HK-2 (cell line): ENCODE data around the gene ARHGEF12.

ENCODE experiments used
- DNase-seq: peaks from one replicate; pipeline ENCODE4 v3.0.0-alpha.2; 2018; ENCODE audit not compliant: unreplicated experiment

Gene ARHGEF12

DNA sequence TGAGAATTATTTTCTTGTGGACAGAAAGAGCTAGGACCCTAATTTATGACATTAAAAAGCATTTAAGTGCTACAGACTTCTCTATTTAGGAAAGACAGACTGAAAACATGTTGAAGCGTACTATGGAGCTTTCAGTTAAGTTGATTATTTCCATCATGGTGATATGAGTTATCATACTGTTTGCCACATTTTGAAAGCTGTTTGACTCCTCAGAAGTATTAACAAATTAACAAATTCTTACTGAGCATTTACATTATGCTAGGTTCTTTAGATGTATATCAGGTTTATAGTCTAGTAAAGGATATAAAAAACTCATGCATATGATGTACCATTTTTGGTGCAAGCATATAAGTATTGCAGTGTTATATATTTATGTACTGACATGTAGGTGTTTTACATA lies 50.1 kb downstream of the ARHGEF12 start:
- DNase-seq = no peak

DNA sequence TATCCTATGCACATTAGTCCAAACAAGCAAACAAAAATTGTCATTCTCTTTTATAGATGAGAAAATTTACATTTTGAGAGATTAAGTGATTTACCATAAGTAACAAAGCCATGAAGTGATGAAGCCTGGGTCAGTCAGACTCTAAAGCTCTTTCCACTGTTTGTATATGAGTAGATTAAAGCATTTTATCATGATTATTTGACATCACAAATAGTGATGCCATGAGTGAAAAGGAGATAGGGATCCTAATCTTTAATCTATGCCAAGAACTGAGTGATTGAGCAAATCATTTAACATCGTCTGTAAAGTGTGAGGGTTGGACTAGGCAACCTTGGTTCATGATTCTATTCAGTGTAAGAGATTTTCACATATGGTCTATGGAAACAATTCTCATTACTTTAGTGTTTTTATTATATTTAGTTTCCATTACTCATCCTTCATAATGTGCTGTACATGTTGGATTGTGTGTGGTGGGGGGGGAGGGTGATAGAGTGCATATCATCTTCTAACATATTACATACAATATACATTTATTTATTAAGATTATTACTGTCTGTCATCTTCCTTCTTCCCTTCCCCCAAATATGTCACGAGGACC lies 50.7 kb downstream of the ARHGEF12 start:
- DNase-seq = no peak

DNA sequence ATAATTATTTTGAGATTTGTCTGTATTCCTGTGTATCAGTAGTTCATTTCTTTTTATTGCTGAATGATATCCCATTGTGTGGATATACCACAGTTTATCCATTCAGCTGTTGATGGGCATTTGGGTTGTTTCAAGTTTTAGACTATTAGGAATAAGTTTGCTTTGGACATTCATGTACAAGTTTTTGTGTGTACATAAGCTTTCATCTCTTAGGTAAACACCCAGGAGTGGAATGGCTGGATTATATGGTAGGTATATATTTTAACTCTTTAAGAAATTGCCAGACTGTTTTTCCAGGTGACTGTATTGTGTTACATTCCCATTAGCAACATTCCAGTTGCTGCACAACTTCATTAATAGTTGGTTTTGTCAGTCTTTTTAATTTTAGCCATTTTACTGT lies 52.0 kb downstream of the ARHGEF12 start:
- no peak for DNase-seq

DNA sequence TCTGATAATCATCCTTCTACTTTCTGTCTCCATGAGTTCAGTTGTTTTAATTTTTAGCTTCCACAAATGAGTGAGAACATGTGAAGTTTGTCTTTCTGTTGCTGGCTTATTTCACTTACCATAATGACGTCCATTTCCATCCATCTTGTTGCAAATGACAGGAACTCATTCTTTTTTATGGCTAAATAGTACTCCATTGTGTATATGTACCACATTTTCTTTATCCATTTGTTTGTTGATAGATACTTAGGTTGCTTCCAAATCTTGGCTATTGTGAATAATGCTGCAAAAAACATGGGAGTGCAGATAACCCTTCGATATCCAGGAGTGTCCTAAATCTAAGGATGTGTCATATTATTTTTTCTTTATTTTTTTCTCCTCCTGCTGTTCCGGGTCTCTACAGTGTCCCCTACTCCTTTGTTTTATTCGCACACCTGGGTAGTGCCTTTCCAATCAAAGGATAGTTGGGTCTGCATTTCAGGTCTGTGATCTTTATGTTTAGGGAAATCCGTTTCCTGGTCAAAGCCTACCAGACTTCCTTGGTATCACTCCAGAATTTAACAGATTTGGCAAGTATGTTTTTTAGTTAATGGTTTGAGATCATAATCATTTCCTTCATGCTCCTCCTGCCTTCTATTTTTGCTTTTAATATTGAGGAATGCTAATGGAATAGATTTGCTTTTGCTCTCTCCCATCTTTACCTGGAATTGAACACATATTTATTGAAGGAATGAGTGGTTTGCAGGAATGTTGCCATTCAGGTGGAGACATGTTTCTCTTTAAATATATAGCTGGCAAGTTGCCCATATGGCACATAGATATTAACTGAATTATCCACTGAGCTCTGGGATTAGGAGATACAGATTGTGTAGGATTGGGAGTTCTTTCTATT lies 53.7 kb downstream of the ARHGEF12 start:
- DNase-seq = no peak

DNA sequence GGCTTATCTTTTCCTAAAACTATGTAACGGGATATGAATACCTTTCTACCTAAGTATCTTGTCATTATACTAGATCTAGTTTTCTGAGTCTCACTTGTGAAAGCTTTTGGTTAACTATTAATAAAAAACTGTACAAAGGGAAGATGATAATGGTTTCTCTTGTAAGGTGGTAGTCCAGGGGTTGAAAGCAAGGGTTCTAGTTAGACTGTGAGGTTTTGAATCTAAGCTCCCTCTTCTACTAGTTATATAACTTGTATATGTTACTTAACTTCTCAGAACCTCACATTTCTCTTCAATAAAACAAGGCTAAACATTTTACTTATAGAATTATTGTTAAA lies 54.3 kb downstream of the ARHGEF12 start:
- DNase-seq = no peak

DNA sequence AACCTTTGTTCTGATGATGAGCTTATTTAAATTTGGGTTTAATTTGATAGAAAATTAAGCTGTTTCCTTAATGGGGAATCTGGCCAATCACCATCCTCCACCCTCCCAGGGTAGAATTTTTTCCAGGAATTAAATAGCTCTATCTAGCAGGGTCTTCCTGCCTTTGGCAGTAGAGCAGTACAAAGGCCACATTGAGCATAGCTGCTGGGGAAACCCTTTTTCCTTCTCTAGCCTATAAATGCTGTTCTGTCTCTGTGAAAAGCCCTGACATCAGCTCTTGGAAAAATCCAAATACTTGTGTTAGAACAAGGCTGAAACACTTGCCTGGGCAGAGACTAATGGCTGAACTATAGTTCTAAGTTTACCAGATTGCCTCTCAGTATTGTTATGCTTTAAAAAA lies 55.1 kb downstream of the ARHGEF12 start:
- no peak for DNase-seq

DNA sequence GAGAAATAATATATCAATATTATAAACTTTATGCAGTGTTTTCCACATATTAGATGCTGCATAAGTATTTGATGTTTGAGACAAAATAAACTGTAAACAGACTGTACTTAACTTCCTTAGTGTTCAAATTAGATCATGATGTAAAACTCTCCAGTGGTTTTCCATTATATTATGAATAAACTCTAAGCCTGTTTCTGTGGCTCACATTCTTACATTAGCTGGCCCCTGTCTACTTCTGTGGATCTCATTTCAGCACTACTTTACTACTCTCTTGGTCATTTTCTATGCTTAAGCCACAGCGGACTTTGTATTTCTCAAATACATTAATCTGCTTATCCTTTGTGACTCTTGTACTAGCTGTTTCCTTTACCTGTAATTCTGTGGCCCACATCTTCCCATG lies 55.6 kb downstream of the ARHGEF12 start:
- DNase-seq = no peak

DNA sequence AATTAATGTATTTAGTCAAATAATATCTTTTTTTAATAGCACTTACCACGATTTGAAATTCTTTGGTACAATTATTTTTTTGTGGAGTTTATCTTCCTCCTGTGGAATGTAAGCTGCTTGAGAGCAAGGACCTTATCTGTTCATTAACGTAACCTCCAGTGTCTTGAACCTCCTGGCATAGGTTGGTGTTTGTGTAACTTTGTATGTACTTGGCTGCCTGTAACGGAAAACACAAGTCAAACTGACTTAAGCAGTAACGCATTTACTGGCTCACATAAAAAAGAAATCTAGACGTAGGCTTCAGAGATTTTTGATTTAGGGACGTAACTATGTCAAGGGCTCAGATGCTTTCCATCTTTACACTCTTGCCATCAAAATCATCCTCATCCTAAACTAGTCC lies 56.1 kb downstream of the ARHGEF12 start:
- no peak for DNase-seq

DNA sequence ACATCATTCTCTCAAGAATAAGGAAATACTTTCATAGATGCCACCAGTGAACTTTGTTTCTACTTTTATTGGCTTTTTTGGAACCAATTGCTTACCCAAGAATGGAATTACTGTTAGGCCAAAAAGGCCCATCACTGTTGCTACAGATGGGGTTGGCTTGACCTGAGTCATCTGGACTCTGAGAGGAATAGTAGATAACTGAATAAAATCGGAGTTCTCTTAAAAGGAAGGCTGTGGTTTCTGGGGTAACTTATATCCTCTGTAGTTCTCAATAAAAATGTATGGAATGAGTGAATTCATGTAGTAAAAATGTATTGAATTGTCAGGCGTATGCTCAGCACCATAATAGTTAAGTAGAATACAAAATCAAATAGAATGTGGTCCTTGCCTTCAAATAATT lies 56.6 kb downstream of the ARHGEF12 start:
- no peak for DNase-seq

DNA sequence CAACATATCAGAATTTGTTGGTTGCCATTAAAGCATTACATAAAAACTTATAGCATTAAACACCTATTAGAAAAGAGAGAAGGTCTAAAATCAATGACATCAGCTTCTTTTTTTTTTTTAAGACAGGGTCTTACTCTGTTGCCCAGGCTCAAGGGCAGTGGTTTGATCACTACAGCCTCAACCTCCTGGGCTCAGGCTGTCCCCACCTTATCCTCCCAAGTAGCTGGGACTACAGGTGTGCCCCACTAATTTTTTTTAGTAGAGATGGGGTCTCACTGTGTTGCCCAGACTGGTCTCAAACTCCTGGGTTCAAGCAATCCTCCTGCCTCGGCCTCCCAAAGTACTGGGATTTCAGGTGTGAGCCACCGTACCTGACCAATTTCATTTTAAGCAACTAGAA lies 57.9 kb downstream of the ARHGEF12 start:
- no peak for DNase-seq

DNA sequence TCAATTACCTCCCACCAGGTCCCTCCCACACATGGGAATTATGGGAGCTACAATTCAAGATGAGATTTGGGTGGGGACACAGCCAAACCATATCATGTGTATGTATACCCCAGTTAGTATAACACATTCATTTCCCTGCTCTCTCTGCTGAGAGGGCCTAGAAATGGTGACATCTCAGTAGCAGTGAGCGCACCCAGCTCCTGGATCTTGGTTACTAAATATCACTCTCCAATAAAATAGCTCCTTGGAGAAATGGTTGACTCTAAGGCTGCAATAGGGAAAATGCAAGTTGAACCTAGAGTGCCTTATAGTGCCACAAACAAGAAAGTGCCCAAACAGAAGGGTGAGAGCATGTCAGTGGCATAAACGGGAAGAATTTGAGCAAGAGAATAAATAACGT lies 59.6 kb downstream of the ARHGEF12 start:
- no peak for DNase-seq

DNA sequence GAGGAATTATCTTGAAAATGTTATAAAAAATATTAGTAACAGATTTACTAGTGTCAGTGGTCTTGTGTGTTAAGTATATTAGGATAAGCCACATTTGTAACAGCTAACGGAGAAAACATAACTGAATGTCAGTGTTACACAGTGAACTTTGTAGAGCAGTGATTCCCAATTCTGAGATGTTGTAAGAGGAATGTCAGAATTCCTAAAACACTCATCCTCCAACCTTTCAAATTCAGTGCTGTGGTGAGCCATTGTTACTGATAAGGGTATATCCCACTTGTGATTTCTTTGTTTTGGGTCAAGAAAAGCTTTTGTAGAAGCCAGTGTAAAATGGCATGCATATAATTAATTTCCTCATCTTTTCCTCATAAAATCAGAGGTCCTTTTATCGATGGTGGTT lies 61.9 kb downstream of the ARHGEF12 start:
- no peak for DNase-seq

DNA sequence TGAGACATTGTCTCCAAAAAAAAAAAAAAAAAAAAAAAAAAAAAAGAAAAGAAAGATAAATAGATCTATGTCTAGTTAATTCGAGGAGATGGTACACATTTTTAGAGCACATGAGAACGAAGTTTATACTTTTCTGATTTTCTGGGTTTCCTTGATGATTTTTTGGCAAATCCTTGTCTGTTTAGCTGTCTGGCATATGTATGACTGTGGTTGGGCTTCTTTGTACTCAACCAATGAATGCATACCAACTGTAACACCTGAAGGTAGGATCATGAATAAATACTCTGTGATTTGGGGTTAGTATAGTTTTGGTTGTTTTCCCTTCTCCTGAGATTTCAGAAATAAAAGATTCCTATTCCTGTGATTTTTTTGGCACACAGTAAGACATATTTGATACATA lies 63.1 kb downstream of the ARHGEF12 start:
- no peak for DNase-seq

DNA sequence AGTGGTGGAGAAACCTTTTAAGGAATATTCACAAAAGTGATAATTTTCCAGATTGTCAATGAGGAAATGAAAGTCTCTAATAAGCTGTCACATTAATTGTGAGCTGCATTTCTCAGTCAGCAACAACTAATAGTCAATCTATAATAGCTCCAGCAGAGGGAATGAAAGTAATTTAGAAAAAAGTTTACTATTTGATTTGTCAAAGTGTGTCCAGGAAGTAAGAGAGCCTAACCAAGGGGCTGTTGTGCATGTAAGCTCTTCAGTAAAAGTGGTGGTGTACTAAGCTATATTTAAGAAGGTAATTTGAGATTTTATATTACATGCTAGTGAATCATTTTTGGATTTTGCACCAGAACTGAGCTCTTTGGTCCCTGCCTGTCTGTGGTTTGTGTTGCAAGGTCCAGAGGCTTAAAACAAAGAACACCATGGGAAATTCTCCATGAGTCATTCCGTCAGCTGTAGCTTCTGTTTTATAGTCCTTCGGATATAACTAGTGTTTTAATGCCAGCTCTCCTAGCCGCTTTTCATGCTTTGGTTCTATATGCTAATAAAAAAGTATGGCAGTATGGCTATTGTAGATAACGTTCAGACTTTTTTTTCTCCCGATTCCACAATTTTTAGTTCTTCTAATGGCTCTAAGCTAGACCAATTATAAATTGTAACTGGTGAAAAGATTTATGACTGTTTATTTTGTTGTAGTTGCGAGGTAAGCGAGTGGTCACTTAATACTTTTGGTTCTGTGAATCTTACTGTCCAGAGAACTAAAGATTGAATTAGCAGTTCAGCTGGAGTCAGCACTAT lies 64.6 kb downstream of the ARHGEF12 start:
- DNase-seq = peak; percentile 23

DNA sequence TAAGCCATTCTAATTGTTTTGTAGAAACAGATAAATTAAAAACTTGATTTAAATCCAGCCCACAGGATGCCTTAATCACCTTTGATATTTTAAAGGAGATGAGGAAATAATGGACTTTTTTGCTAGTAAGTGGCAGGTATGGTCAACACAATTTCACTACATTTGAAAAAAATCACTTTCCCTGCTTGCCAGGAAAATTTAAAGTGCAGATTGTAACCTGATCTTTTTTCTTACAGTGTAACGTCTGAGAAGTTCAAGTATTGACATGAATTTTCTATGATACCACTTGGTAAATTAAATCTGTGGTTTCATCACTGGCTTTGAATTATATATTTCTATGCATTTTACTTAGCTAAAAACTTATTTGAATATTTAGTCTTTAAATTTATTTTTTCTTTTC lies 65.3 kb downstream of the ARHGEF12 start:
- no peak for DNase-seq

DNA sequence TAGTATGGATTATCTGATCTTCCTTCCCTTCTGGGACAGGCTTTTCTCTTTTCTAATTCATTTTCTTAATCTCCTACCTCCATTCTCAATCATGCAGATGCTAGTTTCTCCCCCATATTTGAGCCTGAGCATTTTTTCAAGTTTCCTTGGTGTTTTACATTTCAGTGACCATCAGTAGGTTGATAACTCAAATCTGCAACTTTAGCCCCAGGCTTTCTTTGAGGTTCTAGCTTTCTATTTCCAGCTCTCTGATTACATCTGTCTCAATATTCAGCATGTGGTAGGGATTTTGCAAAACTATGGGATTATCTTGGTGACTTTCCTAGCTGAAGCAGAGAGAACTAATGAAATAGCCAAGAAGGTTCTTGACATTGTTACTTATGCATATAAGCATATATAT lies 67.8 kb downstream of the ARHGEF12 start:
- no peak for DNase-seq

DNA sequence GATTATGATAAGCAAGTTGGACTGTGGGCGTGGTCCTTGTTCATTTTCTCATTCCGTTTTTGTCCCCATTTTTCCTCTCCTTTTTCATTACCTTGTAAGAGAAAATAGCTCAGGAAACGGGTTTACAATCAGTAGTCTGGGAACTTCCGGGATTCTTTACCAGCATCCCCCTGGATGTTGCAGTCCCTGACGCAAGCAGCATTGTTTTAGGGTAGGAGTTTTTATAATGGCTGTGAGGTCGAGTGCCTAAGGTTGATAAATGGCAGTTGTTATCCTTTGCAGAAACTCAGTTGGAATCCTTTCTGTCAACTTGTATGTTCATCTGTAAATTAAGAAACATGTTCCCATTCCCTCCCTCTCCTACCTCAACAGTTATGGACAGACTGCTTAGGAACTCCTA lies 68.3 kb downstream of the ARHGEF12 start:
- no peak for DNase-seq

DNA sequence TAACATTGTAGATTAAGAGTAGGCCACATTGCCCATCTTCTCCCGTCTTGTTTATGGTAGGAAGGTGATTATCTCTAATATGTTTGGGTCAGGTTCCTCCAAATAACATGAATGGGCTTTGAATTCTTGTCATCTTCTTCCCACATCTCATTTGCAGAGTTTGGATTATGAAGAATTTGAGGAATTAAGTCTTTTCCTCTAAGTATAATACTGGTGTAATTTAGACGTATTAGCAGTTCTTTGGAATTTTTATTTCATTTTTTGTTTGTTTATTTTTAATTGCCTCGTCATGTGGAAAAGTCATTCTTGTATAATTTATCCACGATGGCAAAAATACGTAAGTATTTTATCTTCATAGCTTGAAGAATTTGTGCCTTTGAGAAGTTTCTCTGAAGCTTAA lies 73.4 kb downstream of the ARHGEF12 start:
- no peak for DNase-seq

DNA sequence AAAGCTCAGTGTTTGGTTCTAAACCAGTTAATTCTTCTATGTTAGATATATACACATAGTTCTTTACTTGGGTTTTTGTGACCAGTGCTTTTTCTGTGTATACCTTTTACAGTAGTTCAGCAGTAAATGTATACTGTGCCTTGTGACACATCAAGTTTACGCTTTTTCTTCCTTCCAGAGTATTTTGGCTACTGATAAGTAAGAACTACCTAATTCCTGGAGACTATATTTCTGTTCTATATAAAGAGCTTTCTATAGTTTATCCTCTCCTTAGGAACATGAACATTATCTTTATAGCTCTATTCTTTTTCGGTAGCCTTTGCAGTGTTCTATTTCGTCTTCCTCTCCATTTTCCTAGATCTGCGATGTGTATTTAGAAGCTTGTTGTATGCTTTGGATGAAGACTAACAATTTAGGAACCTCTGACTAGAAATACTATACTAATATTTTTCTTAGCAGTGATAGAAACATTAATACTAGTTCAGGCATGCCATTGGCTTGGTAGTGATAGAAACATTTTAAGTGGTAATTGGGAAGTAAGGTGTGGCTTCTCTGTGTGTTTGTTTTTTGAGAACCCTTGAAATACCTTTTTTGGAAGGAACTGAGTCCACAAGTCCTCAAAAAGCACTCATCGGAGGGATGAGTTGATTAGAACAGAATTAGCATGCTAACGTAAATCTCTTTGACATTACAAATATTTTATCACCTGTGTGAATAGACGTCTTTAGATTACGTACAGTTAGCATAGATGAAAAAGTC lies 74.6 kb downstream of the ARHGEF12 start:
- DNase-seq = no peak

DNA sequence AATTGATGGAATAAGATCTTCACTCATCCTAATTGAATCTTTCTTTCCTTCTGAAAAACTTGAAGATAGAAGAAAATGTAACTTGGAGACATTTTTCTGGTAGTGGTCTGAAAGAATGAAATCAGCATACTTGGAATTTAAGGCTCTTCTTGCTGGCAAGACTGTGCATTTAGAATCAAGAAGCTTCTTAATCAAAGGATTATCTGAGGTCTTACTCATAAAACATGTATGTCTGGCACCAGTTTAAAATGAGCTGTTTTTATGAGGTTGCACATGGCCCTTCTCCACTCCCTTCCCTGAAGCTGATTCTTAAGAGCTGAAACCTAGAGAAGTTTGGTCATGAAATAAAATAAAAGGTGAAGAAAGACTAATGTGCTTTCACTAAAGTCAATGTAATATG lies 77.3 kb downstream of the ARHGEF12 start:
- DNase-seq = no peak

DNA sequence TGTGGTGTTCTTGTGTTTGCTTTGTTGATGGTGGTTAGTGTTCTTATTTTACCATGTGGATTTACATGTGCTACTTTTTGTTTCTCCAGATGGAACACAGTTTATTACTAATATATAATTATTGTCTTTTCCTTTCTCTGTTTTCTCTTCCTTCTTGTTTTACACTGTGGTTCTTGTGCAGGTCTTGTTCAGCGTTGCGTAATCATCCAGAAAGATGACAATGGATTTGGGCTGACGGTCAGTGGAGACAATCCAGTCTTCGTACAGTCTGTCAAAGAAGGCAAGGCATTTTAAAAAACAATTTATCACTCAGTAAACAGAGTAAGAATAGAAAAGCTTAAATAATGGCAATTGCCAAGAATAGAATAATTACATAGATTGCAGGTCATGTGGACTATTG lies 84.4 kb downstream of the ARHGEF12 start:
- no peak for DNase-seq
